ENCODE results near the gene CSAG1.
"Not testable (repeated sequence)": the region's sequence is repeated elsewhere in the genome, so short reads cannot be mapped to it uniquely, and the experiment has no call there.

DNA sequence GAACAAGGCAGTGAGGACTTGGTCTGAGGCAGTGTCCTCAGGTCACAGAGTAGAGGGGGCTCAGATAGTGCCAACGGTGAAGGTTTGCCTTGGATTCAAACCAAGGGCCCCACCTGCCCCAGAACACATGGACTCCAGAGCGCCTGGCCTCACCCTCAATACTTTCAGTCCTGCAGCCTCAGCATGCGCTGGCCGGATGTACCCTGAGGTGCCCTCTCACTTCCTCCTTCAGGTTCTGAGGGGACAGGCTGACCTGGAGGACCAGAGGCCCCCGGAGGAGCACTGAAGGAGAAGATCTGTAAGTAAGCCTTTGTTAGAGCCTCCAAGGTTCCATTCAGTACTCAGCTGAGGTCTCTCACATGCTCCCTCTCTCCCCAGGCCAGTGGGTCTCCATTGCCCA is 33.1 kb downstream of the CSAG1 start:
- TF ChIP-seq TAF1 (conservative IDR thresholded peaks at IDR 0.05); NR2F2 (IDR thresholded peaks at IDR 0.05); CTCF (IDR thresholded peaks at IDR 0.05; ENCODE audit: low read depth, low read length, missing input control); YY1 (IDR thresholded peaks at IDR 0.05); ATF3 (IDR thresholded peaks at IDR 0.05); GABPA (IDR thresholded peaks at IDR 0.05 in 1 of 2, conservative IDR thresholded peaks at IDR 0.05 in 1 of 2); SP1 (IDR thresholded peaks at IDR 0.05); HNF4A (conservative IDR thresholded peaks at IDR 0.05): not testable (repeated sequence)
- TF ChIP-seq, protein P1, sequence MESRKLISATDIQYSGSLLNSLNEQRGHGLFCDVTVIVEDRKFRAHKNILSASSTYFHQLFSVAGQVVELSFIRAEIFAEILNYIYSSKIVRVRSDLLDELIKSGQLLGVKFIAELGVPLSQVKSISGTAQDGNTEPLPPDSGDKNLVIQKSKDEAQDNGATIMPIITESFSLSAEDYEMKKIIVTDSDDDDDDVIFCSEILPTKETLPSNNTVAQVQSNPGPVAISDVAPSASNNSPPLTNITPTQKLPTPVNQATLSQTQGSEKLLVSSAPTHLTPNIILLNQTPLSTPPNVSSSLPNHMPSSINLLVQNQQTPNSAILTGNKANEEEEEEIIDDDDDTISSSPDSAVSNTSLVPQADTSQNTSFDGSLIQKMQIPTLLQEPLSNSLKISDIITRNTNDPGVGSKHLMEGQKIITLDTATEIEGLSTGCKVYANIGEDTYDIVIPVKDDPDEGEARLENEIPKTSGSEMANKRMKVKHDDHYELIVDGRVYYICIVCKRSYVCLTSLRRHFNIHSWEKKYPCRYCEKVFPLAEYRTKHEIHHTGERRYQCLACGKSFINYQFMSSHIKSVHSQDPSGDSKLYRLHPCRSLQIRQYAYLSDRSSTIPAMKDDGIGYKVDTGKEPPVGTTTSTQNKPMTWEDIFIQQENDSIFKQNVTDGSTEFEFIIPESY (IDR thresholded peaks at IDR 0.05), result not testable (repeated sequence)
